ENCODE data around the gene VGLL2.

The VGLL2 gene

DNA sequence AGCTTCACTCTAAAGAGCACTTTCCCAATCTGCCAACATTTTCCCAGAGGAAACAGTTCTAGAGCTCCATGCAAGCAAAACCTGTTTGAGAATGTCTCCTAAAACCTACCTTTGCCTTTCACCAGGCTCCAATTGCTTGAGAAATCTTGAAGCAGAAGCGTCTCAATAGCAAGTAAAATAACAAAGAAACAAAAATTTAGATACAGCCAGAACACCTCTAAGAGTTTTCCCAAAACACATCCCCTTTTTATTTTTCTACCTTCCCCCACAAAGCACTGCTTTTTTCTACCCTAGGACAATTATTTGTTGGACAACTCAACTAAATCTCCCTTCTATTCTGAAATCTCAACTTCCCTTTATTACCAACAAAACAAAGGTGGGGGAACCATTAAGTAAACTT is 3.6 kb downstream of the VGLL2 start:
- in situ Hi-C loops (cut with HindIII; ENCODE audit: low sequenced_read_pairs): no loop called here

DNA sequence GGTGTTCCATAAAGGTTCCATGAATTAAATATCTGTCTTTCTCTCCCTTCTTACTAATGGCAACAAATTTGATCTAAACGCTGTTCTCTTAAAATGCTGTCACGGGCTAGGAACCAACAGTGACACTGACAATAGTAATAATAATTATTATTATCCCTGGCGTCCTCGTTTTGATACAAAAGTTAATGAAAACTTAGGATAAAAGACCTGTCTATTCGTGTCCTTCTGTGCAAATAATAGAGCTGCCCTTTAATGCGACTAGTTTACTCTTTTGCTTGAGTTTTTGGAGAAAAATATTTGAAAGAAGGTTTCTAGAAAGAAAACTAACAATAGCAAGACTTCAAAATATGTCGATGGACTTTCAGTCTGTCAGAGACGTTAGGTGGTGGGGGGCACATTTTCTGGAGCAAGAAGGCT is 4.3 kb downstream of the VGLL2 start:
- in situ Hi-C loops (cut with HindIII; ENCODE audit: low sequenced_read_pairs): no loop called here

DNA sequence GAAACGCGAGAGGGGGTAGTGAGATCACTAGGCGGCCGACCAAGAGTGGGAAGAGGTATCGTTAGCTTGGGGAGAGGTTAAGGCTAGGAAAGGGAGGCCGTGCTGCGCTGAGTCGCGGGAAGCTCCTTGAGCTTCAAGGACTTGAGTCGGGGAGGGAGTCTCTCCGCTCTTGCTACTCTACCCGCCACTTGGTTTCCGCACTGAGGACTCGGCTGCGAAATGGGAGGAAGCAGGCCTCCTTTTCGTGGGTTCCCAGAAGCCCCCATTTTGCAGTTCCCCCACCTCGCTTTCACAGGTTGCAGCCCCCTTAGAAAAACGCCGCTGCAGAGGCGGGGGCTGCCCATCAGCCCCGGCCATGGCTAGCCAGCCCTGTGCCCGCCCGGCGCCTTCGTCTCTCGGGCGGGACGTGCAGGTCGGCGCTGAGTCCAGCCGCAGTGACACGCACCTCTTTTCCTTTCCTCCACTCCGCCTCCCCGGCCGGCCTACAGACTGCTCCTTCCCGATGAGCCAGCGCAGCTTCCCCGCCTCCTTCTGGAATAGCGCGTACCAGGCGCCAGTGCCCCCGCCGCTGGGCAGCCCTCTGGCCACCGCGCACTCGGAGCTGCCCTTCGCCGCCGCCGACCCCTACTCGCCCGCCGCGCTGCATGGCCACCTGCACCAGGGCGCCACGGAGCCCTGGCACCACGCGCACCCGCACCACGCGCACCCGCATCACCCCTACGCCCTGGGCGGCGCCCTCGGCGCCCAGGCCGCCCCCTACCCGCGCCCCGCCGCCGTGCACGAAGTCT is 4.9 kb downstream of the VGLL2 start:
- in situ Hi-C loops (cut with HindIII; ENCODE audit: low sequenced_read_pairs): no loop called here

DNA sequence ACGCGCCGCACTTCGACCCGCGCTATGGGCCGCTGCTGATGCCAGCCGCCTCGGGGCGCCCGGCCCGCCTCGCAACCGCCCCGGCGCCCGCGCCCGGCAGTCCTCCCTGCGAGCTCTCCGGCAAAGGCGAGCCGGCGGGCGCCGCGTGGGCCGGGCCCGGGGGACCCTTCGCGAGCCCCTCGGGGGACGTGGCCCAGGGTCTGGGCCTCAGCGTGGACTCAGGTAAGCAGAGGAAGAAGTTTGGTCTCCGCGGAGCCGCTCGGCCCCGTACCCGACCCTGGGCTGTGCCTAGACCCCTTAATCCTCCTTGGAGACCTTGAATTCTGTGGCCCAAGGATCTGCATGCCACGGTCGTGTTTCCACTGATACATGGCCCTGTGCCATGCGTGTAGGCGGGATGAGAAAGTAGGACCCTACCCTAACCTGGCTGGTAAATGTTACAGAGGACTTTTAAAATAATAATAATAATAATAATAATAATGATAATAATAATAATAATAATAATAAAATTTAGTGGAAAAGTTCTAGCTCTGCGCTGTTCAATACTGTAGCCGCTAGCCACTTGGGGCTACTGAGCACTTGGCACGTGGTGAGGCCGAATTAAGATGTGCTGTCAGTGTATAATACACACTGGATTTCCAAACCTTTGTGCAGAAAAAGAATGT is 5.6 kb downstream of the VGLL2 start:
- in situ Hi-C loops (cut with HindIII; ENCODE audit: low sequenced_read_pairs): no loop called here

DNA sequence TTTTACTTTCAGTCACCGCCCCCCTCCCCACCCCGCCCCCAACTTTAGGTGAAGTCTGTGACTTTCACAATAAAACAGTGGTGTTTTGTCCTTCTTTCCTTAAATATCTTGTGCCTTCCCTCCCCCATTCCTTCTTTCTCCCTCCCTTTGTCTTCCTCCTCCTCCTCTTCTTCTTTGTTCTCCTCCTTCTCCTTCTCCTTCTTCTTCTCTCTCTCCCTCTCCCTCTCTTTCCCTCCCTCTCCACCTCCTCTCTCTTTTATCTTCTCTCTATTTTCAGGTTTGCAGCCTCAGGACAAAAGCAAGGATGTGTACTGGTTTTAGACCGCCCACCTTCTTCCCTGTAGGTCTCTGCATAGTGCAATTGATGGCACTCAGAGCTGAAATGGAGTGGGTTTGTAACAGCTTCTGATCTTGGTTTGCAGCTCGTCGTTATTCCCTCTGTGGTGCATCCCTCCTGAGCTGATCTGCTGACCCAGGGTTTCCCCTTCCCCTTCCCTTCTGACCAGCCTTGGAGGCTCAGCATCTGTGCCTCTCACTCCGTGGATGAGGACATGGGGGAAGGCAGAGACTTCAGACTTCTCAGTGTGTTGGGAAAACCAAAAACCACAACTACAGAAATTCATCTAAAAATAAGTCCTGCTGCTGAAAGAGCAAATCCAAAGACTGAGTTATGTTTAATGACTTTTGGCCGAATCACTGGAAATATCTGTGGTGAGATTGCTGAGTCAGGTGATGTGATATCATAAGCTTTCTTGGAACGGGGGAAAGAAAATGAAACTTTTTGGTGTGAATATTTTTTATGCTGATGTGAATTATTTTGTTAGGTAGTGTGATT is 6.9 kb downstream of the VGLL2 start:
- in situ Hi-C loops (cut with HindIII; ENCODE audit: low sequenced_read_pairs): no loop called here

DNA sequence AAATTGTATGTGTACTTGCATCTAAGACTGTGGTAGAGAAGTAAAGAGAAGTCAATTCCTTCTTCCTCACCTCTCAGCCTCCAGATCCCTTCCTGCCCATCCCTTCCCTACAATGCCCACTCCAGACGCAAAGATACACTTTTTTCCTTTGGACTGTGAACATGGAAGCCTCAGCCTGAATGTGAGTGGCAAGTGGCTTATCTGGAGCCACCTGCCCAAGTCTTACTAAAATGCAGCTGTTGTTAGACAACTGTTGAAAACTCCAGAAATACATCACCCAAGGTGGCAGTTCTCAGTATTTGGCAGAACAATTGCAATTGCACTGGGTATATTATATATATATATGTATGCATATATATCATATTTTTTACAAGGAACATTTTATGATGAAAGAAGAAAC is 7.5 kb downstream of the VGLL2 start:
- in situ Hi-C loops (cut with HindIII; ENCODE audit: low sequenced_read_pairs): no loop called here

DNA sequence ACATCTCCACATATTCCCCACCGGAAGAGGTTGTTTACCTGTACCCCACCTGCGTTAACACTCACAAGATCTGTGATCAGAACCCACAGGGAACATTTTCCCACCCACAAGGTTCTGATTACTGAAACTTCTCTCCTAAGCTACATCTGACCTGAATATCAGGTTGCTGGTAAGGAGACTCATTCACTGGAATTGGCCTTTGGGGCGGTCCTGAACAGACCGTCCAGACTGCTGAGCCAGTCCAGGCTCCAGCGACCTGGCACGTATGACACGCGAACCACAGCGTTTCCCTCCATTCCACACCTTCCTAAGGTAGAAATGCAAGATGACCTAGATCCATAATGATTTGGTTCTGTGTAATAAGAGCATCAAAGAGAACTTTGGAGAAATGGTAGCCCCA is 9.8 kb downstream of the VGLL2 start:
- in situ Hi-C loops (cut with HindIII; ENCODE audit: low sequenced_read_pairs): no loop called here

DNA sequence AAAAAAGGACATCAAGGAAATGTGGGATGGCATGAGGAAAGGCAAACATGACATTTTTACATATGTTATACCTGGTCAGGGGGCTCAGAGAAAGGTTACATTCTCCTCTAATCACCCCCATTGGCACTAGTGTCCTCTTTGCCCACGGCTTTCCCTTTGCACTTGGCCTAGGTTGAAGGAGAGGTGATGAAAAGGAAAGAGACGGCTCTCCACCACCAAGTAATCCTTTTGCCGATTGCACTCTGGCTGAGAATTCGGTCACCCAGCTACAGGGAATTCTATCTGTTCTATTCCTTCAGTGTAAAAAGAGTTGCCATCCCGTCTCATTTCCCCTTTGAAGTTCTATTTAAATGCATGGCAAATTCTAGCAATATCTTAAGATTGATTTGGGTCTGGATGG is 10.4 kb downstream of the VGLL2 start:
- in situ Hi-C loops (cut with HindIII; ENCODE audit: low sequenced_read_pairs): no loop called here

DNA sequence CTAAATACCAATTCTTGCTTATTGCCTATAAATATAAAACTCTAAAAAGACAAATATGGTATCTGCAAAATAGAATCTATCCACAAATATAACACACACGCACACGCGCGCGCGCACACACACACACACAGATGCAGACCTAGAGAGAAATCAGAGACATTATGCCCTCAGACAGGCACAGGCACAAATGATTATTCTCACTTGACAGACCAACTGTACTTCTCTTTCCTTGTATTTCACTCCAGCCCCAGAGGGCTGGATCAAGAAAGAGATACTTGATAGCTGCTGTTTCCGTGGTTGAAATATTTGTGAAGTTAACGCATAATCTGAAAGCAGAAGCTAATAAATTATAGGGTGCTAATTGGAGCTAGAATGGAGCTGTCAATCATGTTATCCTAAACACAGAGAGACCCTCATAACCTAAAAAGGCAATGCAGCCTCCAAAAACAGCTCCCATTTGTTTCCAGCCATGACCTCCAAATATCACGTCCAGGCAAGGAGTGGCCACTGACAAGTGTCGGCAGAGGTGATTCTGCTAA is 11.5 kb downstream of the VGLL2 start:
- in situ Hi-C loops (cut with HindIII; ENCODE audit: low sequenced_read_pairs): no loop called here

DNA sequence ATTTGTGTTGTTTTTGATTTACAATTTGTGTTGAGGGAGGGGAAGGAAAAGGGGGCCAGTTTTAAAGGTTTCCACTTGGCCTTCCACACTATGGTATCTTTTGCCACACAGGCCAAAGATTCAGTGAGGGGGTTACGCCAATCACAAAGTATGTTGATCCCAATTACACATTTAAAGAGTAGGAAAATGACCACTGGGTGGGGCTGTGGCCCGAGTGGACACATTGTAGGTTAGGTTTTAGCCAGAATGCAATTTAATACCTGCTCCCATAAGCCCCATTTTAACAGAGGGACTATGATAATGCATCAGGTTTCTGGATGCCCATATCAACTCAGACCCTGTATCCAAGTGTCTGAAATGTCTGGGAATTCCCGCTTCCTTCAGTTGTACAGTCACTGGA is 15.6 kb downstream of the VGLL2 start:
- in situ Hi-C loops (cut with HindIII; ENCODE audit: low sequenced_read_pairs): no loop called here

DNA sequence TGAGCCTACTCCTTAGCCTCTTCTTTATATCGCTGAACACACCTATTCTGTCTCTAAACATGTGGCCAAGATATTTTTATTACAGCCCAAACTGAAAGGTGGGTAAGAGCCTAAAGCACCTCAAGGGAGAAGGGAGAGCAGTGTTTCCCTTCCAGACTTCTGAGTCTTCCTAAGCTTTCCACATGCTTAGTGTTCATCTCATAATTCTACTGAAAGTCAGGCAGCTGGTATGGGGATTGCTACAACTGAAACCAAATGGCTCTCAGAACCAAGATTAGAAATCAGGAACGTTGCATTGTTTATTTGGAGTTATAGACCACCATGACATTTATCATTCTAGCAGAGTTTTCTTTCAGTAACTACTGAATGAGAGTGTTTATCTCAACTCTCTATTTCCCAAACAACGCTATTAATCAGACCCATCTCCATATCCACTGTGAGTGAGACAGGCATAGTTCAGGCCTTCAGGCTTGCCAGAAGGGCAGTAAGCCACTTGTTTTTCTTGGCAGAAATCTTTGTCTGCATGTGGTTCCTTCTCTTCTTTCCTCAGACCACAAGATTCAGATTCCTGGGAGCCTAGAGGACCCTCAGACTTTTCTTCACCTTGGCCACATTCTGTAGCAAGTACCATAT is 22.8 kb downstream of the VGLL2 start:
- in situ Hi-C loops (cut with HindIII; ENCODE audit: low sequenced_read_pairs): no loop called here

DNA sequence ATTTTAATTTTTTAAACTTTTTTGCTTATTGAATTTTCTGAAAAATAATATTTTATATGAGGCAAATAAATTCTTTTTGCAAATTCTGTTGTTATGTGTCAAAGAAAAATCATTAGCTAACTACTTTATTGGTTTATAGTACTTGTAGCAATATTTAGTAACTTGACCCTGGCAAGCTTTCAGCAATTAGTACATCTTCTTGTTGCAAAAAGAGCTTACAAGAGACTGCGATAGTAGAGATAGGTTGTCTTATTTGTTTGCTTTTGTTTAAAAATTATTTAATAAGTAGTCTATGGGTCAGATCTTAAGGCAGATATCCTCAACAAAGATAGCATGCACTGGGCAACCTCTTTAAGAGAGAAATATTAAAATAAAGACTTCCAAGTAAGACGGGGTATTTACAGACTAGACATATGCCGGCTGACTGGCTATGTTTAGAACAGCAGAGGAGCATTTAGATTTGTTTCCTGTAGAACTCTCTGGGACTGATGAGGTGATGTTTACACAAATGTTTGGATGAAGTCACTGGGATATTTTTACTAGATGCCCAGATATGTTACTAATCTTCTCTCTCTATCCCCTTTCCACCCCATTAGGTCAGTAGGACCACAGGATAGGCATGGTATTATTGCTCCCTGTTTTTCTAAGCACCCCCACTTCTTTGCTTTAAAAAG is 25.0 kb downstream of the VGLL2 start:
- in situ Hi-C loops (cut with HindIII; ENCODE audit: low sequenced_read_pairs): no loop called here

DNA sequence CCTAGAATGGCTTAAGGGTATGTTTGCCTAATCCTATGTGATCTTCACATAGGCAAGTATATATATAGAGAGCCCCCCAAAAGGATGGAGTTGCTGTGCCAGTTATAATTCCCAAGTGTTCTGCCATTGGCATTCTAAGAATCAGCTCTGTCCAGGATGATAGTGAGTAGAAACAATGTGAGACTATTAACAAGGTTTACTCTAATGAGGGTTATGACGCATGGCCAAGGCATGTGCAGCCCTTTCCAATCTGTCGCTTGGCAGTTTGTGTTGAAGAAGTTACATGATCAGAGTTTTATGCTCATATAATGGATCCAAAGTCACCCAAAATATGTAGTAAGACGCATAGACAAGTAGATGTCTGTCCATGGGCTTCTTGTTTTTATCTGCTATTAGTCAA is 33.6 kb downstream of the VGLL2 start:
- in situ Hi-C loops (cut with HindIII; ENCODE audit: low sequenced_read_pairs): no loop called here

DNA sequence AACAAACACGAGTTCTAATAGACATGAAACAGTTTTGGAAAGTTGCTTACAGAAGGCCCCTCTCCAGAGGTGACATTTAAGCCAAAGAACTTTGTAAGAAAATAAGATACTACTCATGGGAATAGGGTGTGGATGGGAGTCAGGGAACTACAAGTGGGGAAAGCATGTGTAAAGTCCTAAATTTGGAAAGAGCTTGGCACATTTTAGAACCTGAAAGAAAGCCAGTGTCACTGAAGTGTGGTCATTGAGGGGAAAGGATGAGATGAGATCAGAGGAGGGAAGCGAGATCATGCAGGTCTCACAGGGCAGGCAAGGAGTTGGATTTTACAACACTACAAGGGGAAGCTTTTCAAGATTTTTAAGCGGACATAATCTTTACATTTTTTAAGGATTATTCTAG is 38.0 kb downstream of the VGLL2 start:
- in situ Hi-C loops (cut with HindIII; ENCODE audit: low sequenced_read_pairs): no loop called here

DNA sequence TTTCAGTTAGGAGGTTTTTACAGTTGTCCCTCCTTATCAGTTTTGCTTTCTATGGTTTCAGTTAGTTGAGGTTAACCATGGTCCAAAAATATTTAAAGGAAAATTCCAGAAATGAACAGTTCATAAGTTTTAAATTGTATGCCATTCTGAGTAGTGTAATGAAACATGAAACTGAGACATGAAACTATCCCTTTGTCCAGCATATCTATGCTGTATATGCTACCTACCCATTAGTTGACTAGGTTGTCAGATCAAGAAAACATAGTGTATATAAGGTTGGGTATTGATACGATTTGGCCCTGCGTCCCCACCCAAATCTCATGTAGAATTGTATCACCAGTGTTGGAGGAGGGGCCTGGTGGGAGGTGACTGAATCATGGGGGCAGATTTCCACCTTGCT is 39.1 kb downstream of the VGLL2 start:
- in situ Hi-C loops (cut with HindIII; ENCODE audit: low sequenced_read_pairs): no loop called here

DNA sequence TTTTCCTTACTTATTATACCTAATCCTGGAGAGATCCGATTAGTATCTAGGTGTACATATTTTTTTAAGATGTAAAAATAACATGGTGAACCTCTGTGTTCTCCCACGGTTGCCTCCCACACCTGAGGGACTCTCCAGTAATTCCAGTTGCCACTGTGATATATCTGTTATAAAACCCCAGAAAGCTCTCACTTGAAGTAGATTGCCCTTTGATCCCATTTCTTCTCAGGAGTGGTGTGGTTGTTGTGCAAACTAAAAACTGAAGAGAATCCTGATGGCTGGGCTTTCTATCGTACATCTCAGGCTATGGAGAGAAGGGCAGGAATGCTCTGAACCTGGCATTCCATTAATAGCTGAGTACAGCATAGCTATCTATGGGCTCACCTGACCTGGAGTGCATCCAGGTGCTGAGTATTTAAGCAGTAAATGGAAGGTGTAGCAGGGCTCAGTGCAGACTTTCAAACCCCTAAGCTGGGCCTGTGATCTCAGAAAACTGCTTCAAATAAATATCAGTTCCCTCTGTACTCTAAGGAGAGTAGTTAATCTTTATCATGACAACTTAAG is 41.0 kb downstream of the VGLL2 start:
- in situ Hi-C loops (cut with HindIII; ENCODE audit: low sequenced_read_pairs): no loop called here

DNA sequence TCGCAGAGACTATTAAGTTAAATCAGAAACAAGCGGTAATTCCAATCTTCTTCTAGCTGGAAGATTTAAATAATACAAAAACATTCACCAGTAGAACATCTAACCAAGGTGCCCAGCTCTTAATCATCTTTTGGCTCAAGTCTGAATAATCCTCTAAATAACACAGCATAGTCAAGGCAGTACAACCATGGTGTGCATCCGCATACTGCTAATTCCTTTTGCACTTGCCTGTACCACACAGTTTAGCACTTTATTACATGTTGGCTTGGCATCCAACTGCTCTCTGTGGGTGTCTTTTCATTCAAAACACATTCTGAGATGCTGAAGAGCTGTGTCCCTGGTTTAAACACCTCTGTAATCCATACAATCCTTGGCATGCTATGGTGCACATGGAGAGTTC is 42.3 kb downstream of the VGLL2 start:
- in situ Hi-C loops (cut with HindIII; ENCODE audit: low sequenced_read_pairs): no loop called here

DNA sequence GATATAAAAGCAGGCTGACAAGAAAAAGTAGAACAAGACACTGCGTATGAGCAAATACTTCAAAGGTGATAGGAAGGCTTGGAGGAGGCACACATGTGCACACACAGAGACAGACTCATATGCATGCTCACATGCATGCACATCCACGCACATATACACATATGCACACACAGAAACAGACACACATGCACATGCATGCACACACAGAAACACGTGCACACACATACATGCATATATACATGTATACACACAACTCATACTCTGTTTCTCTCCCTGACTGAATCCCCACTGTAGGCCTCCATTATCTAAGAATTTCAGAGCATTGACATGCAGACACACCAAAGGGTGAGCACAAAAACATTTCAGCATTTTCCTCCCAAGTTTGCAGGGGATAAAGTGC is 43.7 kb downstream of the VGLL2 start:
- in situ Hi-C loops (cut with HindIII; ENCODE audit: low sequenced_read_pairs): no loop called here

DNA sequence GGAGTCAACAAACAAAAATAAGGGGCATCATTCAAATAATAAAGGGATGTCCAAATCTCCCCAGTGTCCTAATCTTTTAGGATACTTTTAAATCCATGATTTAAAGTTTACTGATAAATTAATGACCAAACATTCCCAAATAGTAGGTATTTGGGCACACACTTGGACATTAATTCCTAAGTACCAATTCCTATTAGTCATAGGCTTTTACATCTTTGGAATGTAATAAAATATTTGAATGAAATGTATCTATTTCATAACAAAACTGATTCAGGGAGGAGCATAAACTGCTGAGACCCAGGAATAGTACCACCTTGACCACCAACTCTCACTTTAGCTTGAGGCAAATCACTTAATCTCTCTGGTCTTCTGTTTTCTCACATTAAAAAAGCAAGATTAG is 44.3 kb downstream of the VGLL2 start:
- in situ Hi-C loops (cut with HindIII; ENCODE audit: low sequenced_read_pairs): no loop called here

DNA sequence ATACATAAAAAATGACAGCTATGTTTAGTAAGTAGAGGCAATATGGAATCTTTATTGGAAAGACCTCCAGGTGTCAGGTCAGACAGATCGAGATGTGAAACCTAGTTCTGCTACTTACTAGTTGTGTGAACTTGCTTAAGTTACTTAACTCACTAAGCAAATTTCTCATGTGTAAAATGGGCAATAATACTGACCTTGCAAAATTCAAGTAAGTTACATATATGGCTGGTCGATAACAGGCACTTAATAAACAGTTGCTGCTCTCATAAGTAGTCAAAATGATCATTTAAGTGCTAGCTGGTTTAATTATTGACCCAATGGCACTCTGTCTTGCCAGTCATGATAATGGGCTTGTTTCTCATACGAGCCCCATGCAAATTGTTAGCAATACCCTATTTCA is 46.0 kb downstream of the VGLL2 start:
- in situ Hi-C loops (cut with HindIII; ENCODE audit: low sequenced_read_pairs): no loop called here
